ENCODE measurements around the gene TSPAN6. TPM values are rescaled to one million over a fixed set of nuclear protein-coding genes. Genes with fewer than 3 reads are reported as not detected.
A peak's percentile ranks its signal among the peaks of the same experiment; 100 is the strongest.

Gene TSPAN6, protein sequence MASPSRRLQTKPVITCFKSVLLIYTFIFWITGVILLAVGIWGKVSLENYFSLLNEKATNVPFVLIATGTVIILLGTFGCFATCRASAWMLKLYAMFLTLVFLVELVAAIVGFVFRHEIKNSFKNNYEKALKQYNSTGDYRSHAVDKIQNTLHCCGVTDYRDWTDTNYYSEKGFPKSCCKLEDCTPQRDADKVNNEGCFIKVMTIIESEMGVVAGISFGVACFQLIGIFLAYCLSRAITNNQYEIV
- under 1 TPM; 0.36 to 0.43 TPM for total RNA-seq

DNA sequence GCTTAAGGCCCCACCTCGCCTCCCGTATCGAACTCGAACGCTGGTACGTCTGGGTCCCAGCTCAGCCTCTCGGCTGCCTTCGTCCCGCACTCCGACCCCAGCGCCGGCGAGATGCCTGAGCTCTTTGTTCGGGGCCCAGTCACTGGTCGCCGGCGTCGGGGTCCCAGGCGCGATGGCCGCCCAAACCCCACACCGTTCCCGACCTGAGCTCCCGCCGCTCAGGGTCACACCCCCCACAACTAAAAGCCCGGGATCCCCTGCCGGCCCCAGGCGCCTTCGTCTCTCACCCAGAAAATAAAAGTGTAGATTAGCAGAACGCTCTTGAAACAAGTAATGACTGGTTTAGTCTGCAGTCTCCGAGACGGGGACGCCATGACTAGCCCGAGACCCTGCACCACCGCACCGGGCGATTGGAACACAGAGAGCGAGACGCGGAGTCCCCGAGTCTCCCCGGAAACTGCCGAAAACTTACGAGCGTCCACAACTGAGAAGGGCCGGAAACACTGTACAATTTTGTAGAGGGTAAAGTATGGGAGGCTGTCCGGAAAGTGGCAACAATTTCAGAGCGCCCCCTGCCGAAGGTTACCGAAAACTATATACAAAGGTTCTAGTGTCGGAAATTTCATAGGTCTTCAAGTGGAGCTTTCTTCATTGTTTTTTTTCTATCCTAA, at the start of gene TSPAN6:
TSPAN6 (minus strand) TSS at position 486 of the 671 bp plus-strand sequence; CDS start at position 374, 112 bp downstream.
- intact Hi-C loops (cut with micrococcal nuclease) = no loop called here
- Mint-ChIP-seq H3K4me1 (ENCODE audit: low read depth) (peaks cover 6% of the 10 kb centered on the region), H3K36me3 (ENCODE audit: low read depth) (peaks cover 2% of the 10 kb centered on the region), H3K9me3 (no peaks in the 10 kb centered on the region), H3K4me3 (peak within 1 kb of the TSS; percentile 73), H3K27me3 (peaks cover 4% of the 10 kb centered on the region), H3K27ac (peak within 1 kb of the TSS; percentile 79)
- TF ChIP-seq, protein P1, sequence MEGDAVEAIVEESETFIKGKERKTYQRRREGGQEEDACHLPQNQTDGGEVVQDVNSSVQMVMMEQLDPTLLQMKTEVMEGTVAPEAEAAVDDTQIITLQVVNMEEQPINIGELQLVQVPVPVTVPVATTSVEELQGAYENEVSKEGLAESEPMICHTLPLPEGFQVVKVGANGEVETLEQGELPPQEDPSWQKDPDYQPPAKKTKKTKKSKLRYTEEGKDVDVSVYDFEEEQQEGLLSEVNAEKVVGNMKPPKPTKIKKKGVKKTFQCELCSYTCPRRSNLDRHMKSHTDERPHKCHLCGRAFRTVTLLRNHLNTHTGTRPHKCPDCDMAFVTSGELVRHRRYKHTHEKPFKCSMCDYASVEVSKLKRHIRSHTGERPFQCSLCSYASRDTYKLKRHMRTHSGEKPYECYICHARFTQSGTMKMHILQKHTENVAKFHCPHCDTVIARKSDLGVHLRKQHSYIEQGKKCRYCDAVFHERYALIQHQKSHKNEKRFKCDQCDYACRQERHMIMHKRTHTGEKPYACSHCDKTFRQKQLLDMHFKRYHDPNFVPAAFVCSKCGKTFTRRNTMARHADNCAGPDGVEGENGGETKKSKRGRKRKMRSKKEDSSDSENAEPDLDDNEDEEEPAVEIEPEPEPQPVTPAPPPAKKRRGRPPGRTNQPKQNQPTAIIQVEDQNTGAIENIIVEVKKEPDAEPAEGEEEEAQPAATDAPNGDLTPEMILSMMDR (IDR thresholded peaks at IDR 0.05) = peak; percentile 26
- POLR2A ChIA-PET = no interaction called here
- DNase-seq = peak; percentile 85
- ATAC-seq = peak; percentile 100
- CTCF ChIA-PET = interaction anchor here (0.7 to 2.7 kb wide), 5 partner anchors 20 to 125 kb away, joined by 3 to 13 read pairs (median 5); no protein-coding TSS in a partner anchor

DNA sequence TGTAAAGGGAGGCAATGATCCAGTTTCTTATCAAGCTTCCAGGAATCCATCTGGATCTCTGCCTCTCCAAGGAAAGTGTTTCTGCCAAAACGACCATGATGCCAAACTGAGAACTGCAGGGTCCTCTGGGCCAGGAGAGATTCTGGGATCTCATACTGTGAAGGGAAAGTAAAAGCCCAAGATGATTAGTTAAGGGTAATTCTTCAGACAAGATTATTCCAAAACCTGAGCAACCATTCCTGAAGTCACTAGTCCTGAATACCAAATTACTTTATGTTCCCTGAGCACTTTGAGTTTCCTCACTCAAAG, 49.3 kb upstream of the TSPAN6 start:
- no peaks in the 10 kb centered on the region for H3K36me3 Mint-ChIP-seq (ENCODE audit: low read depth)
- H3K4me3 Mint-ChIP-seq = no peak overlapping the region
- H3K27ac Mint-ChIP-seq = no peak overlapping the region
- peaks cover 2% of the 10 kb centered on the region for H3K27me3 Mint-ChIP-seq
- H3K4me1 Mint-ChIP-seq (ENCODE audit: low read depth) = peaks cover 17% of the 10 kb centered on the region
- ChIA-PET POLR2A (no interaction called here), CTCF (interaction anchor here (0.7 to 9.6 kb wide), 9 partner anchors 11 to 1233 kb away, joined by 3 to 172 read pairs (median 4); no protein-coding TSS in a partner anchor)
- TF ChIP-seq, protein P1 (IDR thresholded peaks at IDR 0.05) = no peak
- intact Hi-C loops (cut with micrococcal nuclease) = no loop called here
- DNase-seq (no peak), ATAC-seq (no peak)
- H3K9me3 Mint-ChIP-seq = no peaks in the 10 kb centered on the region

DNA sequence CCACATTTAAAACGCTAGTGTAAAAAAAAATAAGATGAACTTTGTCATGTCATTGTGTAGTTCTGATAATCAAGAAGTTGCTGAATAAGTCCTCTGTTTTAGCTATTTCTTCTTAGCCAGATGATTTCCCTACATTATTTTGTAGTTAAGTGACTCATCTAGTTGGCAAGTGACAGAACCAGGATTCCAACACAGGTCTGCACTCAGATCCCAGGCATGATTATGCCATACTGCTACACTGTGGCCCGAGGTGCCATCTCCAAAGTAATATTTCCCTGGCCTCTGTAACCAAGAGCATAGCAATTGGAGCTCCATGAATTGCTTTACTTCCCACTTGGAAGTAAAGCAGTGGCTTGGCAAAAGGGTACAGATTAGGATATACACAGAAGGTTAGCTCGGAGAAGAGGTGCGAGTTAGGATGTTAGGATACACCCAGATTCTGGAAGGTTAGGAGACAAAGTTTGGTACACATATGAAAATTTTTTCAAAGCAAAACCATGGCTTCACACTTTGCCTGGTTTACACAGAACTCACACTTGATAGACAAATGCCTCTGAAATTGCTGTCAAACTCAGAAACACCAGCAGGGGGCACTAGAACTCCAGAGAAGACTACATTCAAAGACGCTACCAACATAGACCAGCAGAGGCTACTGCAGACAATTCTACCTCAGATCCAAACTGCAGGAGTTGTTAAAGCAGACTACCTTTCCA, 48.8 kb upstream of the TSPAN6 start:
- intact Hi-C loops (cut with micrococcal nuclease) = no loop called here
- TF ChIP-seq, protein P1 (IDR thresholded peaks at IDR 0.05) = peak; percentile 70
- DNase-seq = peak; percentile 78
- CTCF ChIA-PET = interaction anchor here (0.7 to 9.6 kb wide), 14 partner anchors 11 to 1233 kb away, joined by 3 to 172 read pairs (median 4); no protein-coding TSS in a partner anchor
- ATAC-seq = peak; percentile 75
- H3K27ac Mint-ChIP-seq = no peak overlapping the region
- no peaks in the 10 kb centered on the region for H3K36me3 Mint-ChIP-seq (ENCODE audit: low read depth)
- no peaks in the 10 kb centered on the region for H3K9me3 Mint-ChIP-seq
- POLR2A ChIA-PET = interaction anchor here (0.6 kb wide), 1 partner anchor 365 kb away, joined by 4 read pairs; no protein-coding TSS in a partner anchor
- peaks cover 2% of the 10 kb centered on the region for H3K27me3 Mint-ChIP-seq
- H3K4me1 Mint-ChIP-seq (ENCODE audit: low read depth) = peaks cover 17% of the 10 kb centered on the region
- no peak overlapping the region for H3K4me3 Mint-ChIP-seq

DNA sequence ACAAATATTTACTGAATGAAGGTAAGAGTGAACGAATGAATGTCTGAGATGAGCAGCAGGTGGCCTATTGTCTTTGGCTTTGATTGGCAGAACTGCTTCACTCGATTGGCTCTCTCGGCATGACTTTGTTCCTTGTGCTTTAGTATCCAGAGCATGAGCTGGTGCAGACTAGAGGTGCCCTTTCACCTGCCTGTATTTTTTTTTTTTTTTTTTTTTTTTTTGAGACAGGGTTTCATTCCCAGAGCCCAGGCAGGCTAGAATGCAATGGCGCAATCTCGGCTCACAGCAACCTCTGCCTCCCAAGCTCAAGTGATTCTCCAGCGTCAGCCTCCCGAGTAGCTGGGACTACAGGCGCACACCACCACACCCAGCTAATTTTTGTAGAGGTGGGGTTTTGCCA, 46.3 kb upstream of the TSPAN6 start:
- DNase-seq (no peak), ATAC-seq (no peak)
- no peak overlapping the region for H3K4me3 Mint-ChIP-seq
- no peak overlapping the region for H3K27ac Mint-ChIP-seq
- intact Hi-C loops (cut with micrococcal nuclease) = no loop called here
- TF ChIP-seq, protein P1 (IDR thresholded peaks at IDR 0.05) = no peak
- no peaks in the 10 kb centered on the region for H3K36me3 Mint-ChIP-seq (ENCODE audit: low read depth)
- H3K9me3 Mint-ChIP-seq = no peaks in the 10 kb centered on the region
- ChIA-PET CTCF (interaction anchor here (1.0 to 9.6 kb wide), 3 partner anchors 8 to 86 kb away, joined by 3 to 172 read pairs (median 5); no protein-coding TSS in a partner anchor), POLR2A (no interaction called here)
- H3K27me3 Mint-ChIP-seq = no peaks in the 10 kb centered on the region
- H3K4me1 Mint-ChIP-seq (ENCODE audit: low read depth) = peaks cover 15% of the 10 kb centered on the region
